Neural cell (in vitro differentiated cells): ENCODE results near the gene IGF2R. TPM values are rescaled to one million over a fixed set of nuclear protein-coding genes. Genes with fewer than 3 reads are reported as not detected.

Experiments
- H2AFZ ChIP-seq: fragments of 200-600, 300-800 bp; sonication (generic), shearing (Covaris generic); 2 replicates; pipeline ENCODE4 v1.6.0; 2014; ENCODE audit warnings: low read depth, mild to moderate bottlenecking, antibody characterized with exemption, low read length, moderate library complexity
- H3F3A ChIP-seq: fragments of 200-600 bp; shearing (Covaris generic); 2 replicates; pipeline ENCODE4 v1.6.1; 2016; ENCODE audit warnings: mild to moderate bottlenecking, moderate library complexity, mixed read lengths, antibody characterized with exemption, low read length; ENCODE audit not compliant: insufficient read depth, poor library complexity, severe bottlenecking
- H3K27ac ChIP-seq: fragments of 200-600, 300-800 bp; sonication (generic), shearing (Covaris generic); 2 replicates; pipeline ENCODE4 v1.5.1; 2014; ENCODE audit warnings: mild to moderate bottlenecking, low read length, moderate library complexity
- H3K27me3 ChIP-seq: fragments of 300-800, 200-600 bp; sonication (generic), shearing (Covaris generic); 2 replicates; pipeline ENCODE4 v1.6.0; 2014; ENCODE audit warnings: mild to moderate bottlenecking, low read depth, low read length, moderate library complexity; ENCODE audit not compliant: insufficient read depth
- H3K36me3 ChIP-seq: fragments of 300-800, 200-600 bp; sonication (generic), shearing (Covaris generic); 2 replicates; pipeline ENCODE4 v1.5.1; 2014; ENCODE audit warnings: mild to moderate bottlenecking, antibody characterized with exemption, low read length, moderate library complexity; ENCODE audit not compliant: insufficient read depth
- H3K4me2 ChIP-seq: fragments of 300-800, 200-600 bp; sonication (generic), shearing (Covaris generic); 2 replicates; pipeline ENCODE4 v1.6.0; 2014; ENCODE audit warnings: mild to moderate bottlenecking, low read length
- H3K4me3 ChIP-seq: fragments of 300-800, 200-600 bp; sonication (generic), shearing (Covaris generic); 2 replicates; pipeline ENCODE4 v1.5.1; 2014; ENCODE audit warnings: mild to moderate bottlenecking, low read length, moderate library complexity
- H3K79me2 ChIP-seq: fragments of 200-600 bp; shearing (Covaris generic); replicated peaks from 2 replicates; pipeline ENCODE4 v1.6.0; 2014; ENCODE audit warnings: mild to moderate bottlenecking, low read length, moderate library complexity; ENCODE audit not compliant: insufficient read depth
- H3K9ac ChIP-seq: fragments of 300-800, 200-600 bp; sonication (generic), shearing (Covaris generic); 2 replicates; pipeline ENCODE4 v1.6.1; 2016; ENCODE audit warnings: mild to moderate bottlenecking, low read length, mixed read lengths
- H3K9me2 ChIP-seq: fragments of 200-600 bp; shearing (Covaris generic); 2 replicates; pipeline ENCODE4 v1.6.1; 2016; ENCODE audit warnings: mild to moderate bottlenecking, low read length, mixed read lengths; ENCODE audit not compliant: insufficient read depth
- H3K9me3 ChIP-seq: fragments of 200-600, 300-800 bp; sonication (generic), shearing (Covaris generic); 2 replicates; pipeline ENCODE4 v1.6.1; 2016; ENCODE audit warnings: mild to moderate bottlenecking, mixed run types, low read length, moderate library complexity, mixed read lengths
- H4K20me1 ChIP-seq: fragments of 200-600 bp; shearing (Covaris generic); 2 replicates; pipeline ENCODE4 v1.6.1; 2016; ENCODE audit warnings: mild to moderate bottlenecking, mixed run types; ENCODE audit not compliant: insufficient read depth
- CTCF ChIP-seq: fragments of 450-650 bp; IDR thresholded peaks from 2 replicates; pipeline ENCODE4 v1.5.1; 2014; ENCODE audit warnings: antibody characterized with exemption, mild to moderate bottlenecking, moderate library complexity; ENCODE audit not compliant: poor library complexity, severe bottlenecking
- EP300 ChIP-seq: fragments of 450-650 bp; conservative IDR thresholded peaks from 2 replicates; pipeline ENCODE4 v1.6.1; 2014; ENCODE audit warnings: antibody characterized with exemption, mild to moderate bottlenecking, moderate library complexity; ENCODE audit not compliant: poor library complexity, severe bottlenecking
- EZH2 ChIP-seq: fragments of 200-600, 300-800 bp; shearing (Covaris generic), sonication (generic); IDR thresholded peaks from 2 replicates; pipeline ENCODE4 v1.6.1; 2014; ENCODE audit warnings: antibody characterized with exemption, low read length, borderline replicate concordance, mild to moderate bottlenecking; ENCODE audit not compliant: insufficient read depth, poor library complexity, severe bottlenecking
- MXI1 ChIP-seq: fragments of 450-650 bp; conservative IDR thresholded peaks from 2 replicates; pipeline ENCODE4 v1.6.1; 2014; ENCODE audit warnings: antibody characterized with exemption, mild to moderate bottlenecking; ENCODE audit not compliant: poor library complexity, severe bottlenecking
- POLR2AphosphoS5 ChIP-seq: IDR thresholded peaks from 2 replicates; pipeline ENCODE4 v1.6.1; 2012
- RAD21 ChIP-seq: fragments of 450-650 bp; conservative IDR thresholded peaks from 2 replicates; pipeline ENCODE4 v1.6.1; 2014; ENCODE audit warnings: antibody characterized with exemption, mild to moderate bottlenecking, moderate library complexity
- REST ChIP-seq: IDR thresholded peaks from 2 replicates; pipeline ENCODE4 v1.6.1; 2012; ENCODE audit warnings: borderline replicate concordance
- SMC3 ChIP-seq: fragments of 450-650 bp; conservative IDR thresholded peaks from 2 replicates; pipeline ENCODE4 v1.6.1; 2014; ENCODE audit warnings: antibody characterized with exemption, mild to moderate bottlenecking, moderate library complexity; ENCODE audit not compliant: poor library complexity
- TAF1 ChIP-seq: IDR thresholded peaks from 2 replicates; pipeline ENCODE4 v1.6.1; 2012; ENCODE audit warnings: low read depth
- polyA plus RNA-seq: library from polyadenylated mRNA; depleted of rRNA; stranded (reverse); fragments of >200 nt; gene quantifications from 2 replicates; pipeline ENCODE4 v1.2.3, GENCODE V29; 2014

The IGF2R gene
- polyA plus RNA-seq, 1 donor from 2014 or later, result 15.0 TPM

GRCh38 chr6:159969921-159970320 is 1.0 kb downstream of the IGF2R start:
- Histone ChIP-seq H3K4me2 (peak overlapping the region; percentile 87), H3K9ac (peak overlapping the region; percentile 70), H2AFZ (no peak overlapping the region), H3K9me3 (no peaks in the 10 kb centered on the region), H4K20me1 (peaks cover 6% of the 10 kb centered on the region), H3K79me2 (peaks cover 51% of the 10 kb centered on the region), H3K36me3 (no peaks in the 10 kb centered on the region), H3K4me3 (peak overlapping the region; percentile 85), H3K27me3 (no peaks in the 10 kb centered on the region), H3F3A (no peaks in the 10 kb centered on the region), H3K27ac (peak overlapping the region; percentile 37), H3K9me2 (no peaks in the 10 kb centered on the region)
- TF ChIP-seq TAF1 (no peak), EZH2 (no peak), EP300 (no peak)

GRCh38 chr6:159970659-159971063 is 1.8 kb downstream of the IGF2R start:
- Histone ChIP-seq H4K20me1 (peaks cover 6% of the 10 kb centered on the region), H3K9me2 (no peaks in the 10 kb centered on the region), H3K27ac (no peak overlapping the region), H3K27me3 (no peaks in the 10 kb centered on the region), H3K4me2 (peak overlapping the region; percentile 87), H2AFZ (no peak overlapping the region), H3K79me2 (peaks cover 57% of the 10 kb centered on the region), H3K9ac (peak overlapping the region; percentile 70), H3K9me3 (no peaks in the 10 kb centered on the region), H3F3A (no peaks in the 10 kb centered on the region), H3K36me3 (no peaks in the 10 kb centered on the region), H3K4me3 (peak overlapping the region; percentile 85)
- TF ChIP-seq TAF1, result no peak
- no peak for TF ChIP-seq MXI1
- no peak for TF ChIP-seq POLR2AphosphoS5
- no peak for TF ChIP-seq SMC3
- no peak for TF ChIP-seq CTCF
- no peak for TF ChIP-seq EZH2
- no peak for TF ChIP-seq EP300
- TF ChIP-seq REST, result no peak
- no peak for TF ChIP-seq RAD21
